NOMO-1 treated with dmso at 0.1 percent for 144 hours (cell line): ENCODE measurements around the gene PDLIM1.

Experiments used
- DNase-seq: peaks from one replicate; lab custom pipeline; 2025; ENCODE audit not compliant: unreplicated experiment; lab: John Stamatoyannopoulos, UW

Gene PDLIM1

DNA sequence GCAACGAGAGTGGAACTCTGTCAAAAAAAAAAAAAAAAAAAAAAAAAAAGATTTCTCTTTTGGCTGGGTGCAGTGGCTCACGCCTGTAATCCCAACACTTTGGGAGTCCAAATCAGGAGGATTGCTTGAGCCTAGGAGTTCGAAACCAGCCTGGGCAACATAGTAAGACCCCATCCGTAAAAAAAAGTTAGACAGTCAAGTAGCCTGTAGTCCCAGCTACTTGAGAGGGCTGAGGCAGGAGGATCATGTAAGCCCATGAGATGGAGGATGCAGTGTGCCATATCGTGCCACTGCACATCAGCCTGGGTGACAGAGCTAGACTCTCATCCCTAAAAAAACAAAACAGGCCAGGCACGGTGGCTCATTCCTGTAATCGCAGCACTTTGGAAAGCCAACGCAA, 25.2 kb downstream of the PDLIM1 start:
- DNase-seq: no peak

DNA sequence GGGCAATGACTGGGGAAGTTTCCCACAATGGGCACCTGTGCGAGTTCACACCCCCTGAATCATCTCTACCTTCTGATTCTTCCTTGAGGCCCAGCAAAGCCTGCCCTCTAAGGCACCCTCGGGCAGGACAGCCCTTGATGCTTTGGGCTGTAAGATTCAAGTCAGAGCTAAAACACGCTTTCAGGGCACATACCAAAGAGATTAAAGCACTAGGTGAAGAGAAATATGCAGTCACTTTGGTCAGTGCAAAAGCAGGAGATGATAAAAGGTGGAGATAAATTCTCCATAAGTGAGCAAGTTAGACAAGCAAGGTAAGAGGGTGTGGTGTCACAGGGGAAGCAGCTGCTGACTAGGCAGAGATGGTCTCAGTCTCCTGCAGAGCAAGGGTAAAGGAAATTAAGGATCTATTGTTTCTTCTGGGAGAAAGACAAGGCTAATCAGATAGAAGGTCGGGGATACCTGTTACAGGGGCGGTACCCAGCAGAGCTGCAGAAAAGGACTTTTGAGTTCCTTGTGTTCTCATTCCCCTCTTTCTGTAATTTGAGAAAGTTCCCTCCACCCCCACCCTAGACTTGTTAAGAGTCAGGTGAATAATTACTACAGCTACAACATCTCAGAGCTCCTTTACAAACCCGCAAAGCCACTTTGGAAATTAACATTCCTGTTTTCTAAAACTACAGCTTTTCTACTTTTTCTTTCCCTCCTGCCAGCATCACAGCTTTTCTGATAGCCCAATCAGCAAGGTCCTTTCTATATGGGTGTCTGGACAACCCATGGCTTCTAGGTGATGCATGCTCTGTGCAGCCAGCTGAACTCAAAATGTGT, 26.4 kb downstream of the PDLIM1 start:
- no peak for DNase-seq

DNA sequence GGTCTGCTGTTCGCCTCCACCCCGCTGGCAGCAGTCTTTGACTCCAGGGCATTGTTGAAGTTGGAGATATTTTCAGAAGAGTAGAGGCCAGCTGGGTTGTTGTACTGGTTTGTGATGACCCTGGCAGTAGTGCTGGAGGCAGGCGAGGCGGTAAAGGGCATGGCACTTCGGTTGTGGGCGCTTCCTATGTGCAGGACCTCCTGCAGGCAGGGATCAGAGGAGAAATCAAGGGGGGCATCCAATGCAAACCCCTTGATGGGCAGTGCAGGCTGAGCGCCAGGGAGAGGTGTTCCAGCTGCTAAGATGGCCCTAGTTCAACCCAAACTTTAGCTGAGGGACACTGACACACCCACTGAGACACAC, 27.0 kb downstream of the PDLIM1 start:
- DNase-seq: no peak

DNA sequence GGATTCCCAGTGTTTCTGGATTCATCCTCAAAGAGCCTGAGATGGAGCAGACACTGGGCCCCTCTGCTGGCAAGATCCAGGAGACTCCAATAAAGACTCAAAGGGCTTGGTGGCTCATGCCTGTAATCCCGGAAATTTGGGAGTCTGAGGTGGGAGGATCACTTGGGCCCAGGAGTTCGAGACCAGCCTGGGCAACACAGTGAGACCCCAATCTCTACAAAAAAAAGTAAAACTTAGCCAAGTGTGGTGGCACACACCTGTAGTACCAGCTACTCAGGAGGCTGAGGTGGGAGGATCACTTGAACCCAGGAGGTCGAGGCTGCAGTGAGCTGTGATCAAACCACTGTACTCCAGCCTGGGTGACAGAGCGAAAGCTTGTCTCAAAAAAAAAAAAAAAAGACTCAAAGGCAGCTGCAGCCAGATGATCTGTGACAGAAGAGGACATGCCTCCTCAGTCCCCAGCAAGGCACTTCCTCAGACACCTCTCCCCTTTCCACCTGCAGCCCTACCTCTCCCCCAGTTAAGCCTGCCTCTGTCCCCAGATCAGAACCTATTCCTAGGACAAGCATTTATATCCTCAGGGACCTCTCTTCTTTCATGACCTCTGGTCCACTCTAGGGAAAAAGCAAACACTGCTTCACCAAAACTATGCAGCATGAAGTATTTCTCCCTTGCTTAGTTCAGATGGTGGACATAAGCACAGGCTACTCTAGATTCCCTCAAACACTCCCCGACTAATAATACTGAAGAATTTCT, 27.9 kb downstream of the PDLIM1 start:
- no peak for DNase-seq

DNA sequence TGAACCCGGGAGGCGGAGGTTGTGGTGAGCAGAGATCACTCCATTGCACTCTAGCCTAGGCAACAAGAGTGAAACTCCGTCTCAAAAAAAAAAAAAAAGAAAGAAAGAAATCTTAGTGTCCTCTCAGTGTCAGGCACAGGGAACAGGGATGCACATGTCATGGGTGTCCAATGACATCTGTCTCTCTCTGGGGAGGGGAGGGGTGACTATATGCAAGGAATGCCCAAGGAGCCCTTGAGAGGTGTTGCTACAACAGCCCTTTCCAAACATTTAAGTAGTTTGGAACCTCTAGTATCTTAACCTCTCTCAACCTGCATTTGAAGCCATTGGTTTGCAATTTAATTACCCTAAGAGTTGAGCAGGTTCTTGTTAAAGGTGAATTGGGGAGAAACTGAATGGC, 28.9 kb downstream of the PDLIM1 start:
- no peak for DNase-seq

DNA sequence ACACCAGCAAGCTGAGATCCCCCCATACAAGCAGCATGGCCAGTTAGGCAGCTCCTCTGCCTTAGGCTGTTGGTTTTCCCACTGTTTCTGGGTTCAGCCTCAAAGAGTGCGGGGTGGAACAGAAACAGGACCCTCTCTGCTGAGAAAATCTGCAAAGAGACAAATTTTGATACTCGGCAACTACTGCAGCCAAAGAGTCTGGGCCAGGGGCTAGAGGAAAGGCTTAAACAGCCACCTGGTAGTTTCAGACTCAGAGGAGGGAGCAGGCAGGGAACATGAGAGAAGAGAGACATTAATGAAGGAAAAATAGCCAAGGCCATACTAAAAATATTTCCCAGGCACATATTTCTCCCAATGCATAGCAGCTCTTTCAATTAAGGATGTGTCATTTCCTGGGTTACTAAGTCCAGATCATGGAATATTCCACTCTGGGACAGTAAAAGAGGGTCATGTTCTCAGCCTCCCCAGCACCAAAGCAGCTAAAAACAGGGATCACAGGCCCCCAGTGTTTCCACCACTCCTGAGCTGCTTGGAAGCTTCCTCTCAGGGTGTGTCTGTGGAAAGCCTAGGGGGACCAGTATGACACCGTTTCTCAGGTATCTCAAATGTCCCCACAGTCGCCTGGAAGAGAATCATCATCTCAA, 29.8 kb downstream of the PDLIM1 start:
- no peak for DNase-seq

DNA sequence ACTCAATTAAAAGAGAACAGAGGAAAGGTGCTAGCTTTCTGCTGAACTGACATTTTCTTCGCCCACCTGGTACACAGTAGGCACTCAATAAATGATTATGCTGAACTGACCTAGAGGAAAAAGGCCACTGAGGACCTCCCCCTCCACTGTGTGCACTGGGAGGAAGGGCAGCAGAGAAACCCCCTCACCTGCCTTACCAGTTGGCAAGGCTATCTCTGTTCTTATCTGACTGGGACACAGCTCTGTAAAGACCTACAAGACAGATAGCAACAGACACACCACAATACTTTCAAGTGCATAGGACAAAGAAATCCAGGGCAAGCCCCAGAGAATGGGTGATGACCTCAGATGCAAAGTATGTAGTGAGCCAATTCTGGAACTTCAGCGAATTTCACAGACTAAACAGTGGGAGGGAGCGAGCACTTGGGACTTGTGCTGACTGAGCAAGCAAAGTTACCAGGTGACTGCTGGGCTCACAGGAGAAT, 30.4 kb downstream of the PDLIM1 start:
- no peak for DNase-seq

DNA sequence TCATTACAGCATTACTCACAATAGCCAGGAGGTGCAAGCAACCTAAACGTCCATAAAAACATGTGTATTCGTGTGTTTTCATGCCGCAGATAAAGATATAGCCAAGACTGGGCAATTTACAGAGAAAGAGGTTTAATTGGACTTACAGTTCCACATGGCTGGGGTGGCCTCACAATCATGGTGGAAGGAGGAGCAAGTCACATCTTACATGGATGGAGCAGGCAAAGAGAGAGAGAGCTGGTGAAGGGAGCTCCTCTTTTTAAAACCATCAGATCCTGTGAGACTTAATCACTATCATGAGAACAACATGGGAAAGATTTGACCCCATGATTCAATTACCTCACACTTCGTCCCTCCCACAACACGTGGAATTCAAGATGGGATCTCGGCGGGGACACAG, 33.0 kb downstream of the PDLIM1 start:
- no peak for DNase-seq

DNA sequence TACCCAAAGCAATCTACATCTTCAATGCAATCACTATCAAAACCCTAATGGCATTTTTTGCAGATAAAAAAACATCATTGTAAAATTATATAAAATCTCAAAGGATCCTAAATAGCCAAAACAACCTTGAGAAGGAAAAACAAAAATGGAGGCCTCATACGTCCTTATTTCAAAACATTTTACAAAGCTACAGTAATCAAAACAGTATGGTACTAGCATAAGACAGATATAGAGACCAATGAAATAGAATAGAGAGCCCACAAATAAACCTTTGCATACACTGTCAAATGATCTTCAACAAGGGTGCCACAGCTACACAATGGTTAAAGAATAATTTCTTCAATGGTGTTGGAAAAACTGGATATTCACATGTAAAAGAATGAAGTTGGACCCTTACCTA, 34.5 kb downstream of the PDLIM1 start:
- DNase-seq: no peak

DNA sequence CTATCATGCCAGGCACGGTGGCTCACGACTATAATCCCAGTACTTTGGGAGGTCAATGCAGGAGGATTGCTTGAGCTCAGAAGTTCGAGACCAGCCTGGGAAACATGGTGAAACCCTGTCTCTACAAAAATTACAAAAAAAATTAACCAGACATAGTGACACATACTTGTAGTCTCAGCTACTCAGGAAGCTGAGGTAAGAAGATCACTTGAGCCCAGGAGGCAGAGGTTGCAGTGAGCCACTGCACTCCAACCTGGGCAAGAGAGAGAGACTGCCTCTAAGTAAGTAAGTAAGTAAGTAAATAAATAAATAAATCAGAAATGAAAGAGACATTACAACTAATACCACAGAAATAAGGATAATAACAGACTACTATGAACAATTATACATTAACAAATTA, 36.2 kb downstream of the PDLIM1 start:
- no peak for DNase-seq

DNA sequence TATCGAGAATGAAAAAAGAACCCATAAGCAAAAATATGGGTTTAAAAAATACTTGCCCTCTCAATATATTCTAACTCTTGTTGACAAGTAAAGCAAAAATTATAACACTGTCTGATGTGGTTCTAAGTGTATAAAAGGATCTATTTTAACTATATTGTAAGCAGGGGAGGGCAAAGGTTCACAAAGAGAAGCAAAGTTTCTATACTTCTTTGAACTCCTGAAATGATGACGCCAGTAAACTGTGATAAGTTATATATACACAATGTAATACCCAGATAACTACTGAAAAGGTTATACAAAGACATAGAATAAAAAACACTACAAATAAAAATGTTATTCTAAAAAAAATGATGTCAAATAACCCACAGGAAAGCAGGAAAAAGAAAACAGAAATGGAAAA, 37.1 kb downstream of the PDLIM1 start:
- DNase-seq: no peak

DNA sequence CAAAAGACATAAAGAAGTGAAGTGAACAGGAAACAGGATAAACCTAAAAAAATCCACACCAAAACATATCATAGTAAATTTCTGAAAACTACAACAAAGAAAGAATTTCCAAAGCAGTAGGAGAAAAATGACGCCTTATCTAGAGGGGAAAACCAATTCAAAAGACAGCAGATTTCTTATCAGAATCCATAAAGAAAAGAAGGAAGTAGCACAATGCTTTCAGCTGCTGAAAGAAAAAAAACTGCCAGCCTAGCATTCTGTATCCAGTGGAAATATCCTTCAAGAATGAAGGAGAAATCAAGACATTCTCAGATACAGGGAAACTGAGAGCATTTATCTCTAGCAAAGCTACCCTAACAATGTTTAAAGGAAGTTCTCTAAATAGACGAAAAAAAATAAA, 37.8 kb downstream of the PDLIM1 start:
- no peak for DNase-seq

DNA sequence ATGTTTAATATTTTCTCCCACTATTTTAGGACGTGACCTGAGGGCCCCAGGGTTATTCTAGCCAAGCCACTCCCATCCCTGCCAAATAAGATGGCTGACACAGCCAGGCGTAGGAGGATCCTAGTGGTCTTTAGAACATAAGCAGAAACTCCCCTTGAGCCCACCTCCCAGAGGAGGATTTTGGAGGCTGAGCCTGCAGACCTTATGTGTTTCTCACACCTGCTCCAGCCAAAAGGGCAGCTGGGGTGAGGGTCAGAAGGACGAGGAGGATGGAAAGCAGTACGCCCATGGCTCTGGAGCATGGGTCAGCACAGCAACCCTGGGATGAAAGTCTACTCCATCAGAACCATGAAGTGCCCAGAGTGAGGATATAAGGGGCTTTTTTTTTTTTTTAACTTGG, 39.9 kb downstream of the PDLIM1 start:
- DNase-seq: no peak

DNA sequence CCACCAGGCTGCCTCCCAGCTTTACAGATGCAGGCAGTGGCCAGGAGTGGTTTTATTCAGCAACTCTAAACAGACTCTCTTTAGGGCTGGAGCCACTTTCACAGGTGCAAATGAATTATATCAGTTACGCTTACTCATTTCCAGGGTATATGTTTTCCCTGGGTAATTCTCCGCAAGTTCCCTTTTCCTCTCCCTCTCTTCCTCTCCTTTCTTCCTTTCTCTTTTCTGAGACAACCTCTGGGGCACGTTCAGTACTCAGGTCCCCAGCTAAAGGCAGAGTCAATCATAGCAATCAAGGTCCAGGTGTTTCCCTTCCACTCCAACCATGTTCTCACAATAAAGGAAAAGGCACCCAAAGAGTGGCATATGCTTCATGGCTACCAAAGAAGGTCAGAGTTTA, 41.3 kb downstream of the PDLIM1 start:
- DNase-seq: no peak

DNA sequence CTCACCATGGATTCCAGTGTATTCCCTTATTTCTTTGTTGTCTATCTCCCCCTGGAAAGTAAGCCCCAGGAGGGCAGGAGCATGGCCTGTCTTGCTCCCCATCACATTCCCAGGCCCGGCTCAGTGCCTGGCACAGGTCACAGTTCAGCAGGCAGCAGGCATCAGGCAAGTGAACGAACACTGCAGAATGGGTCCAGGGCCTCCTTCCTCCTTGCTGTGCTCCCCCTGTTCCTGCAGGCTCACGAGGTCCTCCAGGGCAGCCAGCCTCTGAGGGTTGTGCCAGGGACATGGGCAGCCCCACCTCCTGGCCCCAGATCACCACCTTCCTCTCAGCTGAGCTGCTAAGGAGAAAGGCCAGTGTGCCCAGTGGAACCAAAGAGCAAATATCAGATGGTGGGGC, 41.8 kb downstream of the PDLIM1 start:
- DNase-seq: no peak

DNA sequence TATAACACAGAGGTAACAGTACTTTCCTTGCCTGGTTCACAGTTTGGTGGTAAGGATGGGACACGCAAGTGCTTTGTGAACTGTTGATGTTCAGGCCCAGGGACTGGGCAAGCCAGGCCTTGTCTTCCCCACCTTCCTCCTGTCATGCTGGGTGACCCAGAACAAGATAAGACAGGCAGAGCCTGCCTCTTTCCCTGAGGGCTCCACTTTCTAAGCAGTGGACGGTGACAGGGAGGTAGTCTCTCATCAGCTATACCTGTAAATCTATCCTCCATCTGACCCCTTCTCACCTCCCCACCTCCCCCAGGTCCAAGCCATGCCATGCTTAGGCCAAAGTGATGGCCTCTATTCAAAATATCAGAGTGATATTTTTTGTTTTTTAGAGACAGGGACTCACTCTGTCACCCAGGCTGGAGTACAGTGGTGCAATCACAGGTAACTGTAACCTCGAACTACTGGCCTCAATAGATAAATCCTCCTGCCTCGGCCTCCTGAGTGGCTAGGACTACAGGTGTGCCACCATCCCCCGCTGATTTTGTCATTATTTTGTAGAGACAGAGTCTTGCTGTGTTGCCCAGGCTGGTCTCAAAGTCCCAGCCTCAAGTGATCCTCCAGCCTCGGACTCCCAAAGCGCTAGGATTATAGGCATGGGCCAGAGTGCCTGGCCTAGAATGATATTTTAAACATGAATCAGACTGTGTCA, 42.8 kb downstream of the PDLIM1 start:
- no peak for DNase-seq

DNA sequence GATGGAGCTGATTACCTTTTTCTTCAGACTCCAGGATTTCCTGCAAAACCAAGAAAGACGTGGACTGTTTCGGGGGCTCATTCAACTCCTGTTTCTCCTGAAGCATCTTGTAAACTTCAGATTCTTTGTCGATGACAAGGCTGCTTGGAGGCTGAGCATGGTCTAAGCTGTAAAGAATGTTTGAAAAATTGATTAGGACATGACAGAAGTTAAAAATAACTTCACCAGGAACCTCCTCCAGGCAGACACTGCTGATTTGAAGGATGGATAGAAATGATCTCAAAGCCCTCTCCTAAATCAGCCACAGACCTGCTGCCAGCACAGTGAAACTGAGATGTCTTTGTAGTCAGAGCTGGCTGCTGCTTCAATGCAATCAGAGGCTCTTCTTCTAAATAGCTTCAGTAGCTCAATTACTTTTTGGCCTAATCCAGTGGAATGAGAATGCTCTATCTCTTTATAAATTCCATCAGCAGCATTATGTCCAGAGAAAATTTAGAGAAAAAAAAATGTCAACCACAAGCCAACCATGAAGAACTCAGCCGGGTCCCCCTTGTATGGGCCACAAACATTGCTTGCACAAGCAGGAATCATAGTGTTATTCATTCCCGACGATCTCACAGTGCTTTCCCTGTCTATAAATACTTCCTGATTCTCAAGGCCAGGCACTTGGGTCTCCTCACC, 43.5 kb downstream of the PDLIM1 start:
- DNase-seq: no peak

DNA sequence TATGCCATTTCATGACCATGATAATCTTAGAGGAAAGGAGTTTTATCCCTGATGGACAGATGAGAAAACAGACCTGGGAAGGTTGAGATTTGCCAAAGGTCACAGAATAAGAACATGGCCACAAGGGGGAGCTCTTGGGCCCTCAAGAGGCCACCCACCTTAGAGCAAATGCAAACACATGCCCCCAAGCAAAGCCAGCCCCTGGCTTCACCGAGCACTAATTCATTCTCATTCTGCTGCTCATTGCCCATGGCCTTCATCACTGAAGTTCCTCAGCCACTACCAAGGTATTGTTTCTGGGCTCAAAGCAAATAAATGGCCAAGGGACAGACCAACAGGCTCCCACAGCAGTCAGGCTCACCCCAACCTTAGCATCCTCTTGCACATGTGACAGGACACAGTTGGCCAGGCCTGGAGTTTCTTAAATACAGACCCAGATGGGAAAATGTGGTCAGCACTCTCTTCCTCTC, 44.2 kb downstream of the PDLIM1 start:
- peak; percentile 33 for DNase-seq

DNA sequence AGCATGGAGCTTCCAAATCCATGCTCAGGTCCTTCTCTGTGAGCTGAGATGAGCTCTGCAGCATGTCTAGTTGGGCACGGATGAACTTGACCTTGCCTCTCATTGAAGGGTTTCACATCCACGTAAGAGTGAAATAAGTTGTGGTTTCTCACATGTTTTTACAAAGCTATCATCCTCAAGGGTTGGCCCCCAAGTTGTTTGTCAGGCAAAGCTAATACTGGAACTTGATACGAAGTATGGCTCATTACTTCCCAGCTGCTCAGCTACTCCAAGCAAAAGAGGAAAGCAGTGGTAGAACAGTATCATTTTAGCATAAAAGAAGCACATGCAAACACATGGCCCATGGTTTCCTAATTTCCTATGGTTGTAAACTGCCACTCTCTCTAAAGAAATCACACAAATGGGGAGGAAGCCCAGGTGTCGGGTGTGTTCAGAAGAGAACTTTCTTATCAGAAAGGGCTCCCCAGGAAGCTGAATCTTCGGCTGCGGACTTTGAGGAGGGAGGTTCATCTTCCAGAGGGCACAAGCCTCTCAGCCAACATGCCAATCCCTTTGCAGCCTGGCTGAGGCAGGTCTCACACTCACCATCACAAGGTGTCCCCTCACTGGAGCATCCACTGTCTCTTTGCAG, 45.3 kb downstream of the PDLIM1 start:
- no peak for DNase-seq

DNA sequence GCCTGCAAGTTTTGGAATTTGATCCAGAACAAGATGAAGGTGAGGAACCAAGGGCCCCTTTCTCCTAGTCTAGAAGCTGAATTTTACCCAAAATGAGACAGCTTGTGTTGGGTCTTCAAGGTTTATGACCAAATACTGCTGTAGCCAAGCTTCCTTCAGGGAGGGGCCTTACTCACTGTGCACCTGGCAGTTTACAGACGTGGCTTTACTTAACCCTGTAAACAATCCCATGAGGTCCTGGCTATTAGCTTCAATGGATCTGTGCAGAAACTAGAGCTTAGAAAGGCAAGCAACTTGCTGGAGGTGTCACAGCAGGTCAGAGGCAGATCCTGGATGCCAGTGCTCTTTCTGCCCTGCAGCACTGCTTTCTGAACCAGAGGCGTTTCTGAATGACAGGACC, 46.7 kb downstream of the PDLIM1 start:
- no peak for DNase-seq
